Measurements from ENCODE around the gene ATP2B3.

GRCh38 chrX:153622661-153623309 lies 105.3 kb downstream of the ATP2B3 start:
- TF ChIP-seq CTCF (IDR thresholded peaks at IDR 0.05) (no peak), POLR2A (IDR thresholded peaks at IDR 0.05) (no peak)

Data from heart left ventricle (tissue), 13 donors.